GM21723 (cell line): ENCODE measurements around the gene TRIP12.
A peak's percentile ranks its signal among the peaks of the same experiment; 100 is the strongest.
"Not testable (repeated sequence)": the region's sequence is repeated elsewhere in the genome, so short reads cannot be mapped to it uniquely, and the experiment has no call there.

Source experiments
- ATAC-seq: cut with Tn5 transposase; IDR thresholded peaks from one replicate; pipeline ENCODE4 v1.9.1; 2021; ENCODE audit warnings: mild to moderate bottlenecking, moderate library complexity; ENCODE audit not compliant: unreplicated experiment

TRIP12 gene

GRCh38 chr2:229879191-229879950 lies 42.4 kb downstream of the TRIP12 start:
- ATAC-seq, result no peak

- ATAC-seq, result no peak
These were observed 46.3 kb downstream of the TRIP12 start for GRCh38 chr2:229875549-229875948.

DNA sequence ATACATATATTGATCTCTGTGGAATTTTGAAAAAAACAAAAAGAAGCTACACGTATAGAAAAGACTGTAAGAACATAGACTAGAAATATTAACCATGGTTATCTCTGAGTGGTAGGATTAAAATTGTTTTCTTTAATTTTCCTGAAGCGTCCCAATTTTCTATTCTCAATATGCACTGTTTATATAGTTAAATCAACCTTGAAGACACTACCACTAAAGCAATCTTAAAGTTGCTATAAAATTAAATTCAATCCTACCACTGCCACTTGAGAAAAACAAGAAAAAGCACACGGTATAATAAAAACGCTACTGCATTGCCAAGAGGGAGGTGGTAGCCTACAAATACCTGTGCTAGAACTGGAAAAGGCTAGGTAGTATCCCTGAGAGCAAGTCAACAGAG lies 47.2 kb downstream of the TRIP12 start:
- ATAC-seq, result no peak

DNA sequence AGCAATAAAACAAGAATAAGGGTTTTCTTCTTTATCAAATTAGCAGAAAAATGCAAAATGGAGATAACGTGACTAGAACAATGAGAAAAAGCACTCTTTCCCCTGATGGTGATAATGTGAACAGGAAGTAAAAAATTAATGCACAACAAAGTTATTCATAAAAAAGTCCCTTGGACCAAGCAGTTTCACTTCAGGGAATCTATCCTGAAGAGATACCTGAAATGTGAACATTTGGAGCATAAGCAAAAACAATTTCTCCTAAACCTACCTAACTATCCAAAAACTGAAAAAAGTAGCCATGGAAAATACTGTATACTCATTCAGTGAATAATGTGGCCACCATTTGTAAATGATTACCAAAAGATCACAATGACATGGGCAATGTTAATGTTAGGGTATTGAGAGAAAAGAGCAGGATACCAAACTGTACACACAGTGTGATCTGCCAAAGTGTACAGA lies 48.7 kb downstream of the TRIP12 start:
- peak; percentile 73 for ATAC-seq

DNA sequence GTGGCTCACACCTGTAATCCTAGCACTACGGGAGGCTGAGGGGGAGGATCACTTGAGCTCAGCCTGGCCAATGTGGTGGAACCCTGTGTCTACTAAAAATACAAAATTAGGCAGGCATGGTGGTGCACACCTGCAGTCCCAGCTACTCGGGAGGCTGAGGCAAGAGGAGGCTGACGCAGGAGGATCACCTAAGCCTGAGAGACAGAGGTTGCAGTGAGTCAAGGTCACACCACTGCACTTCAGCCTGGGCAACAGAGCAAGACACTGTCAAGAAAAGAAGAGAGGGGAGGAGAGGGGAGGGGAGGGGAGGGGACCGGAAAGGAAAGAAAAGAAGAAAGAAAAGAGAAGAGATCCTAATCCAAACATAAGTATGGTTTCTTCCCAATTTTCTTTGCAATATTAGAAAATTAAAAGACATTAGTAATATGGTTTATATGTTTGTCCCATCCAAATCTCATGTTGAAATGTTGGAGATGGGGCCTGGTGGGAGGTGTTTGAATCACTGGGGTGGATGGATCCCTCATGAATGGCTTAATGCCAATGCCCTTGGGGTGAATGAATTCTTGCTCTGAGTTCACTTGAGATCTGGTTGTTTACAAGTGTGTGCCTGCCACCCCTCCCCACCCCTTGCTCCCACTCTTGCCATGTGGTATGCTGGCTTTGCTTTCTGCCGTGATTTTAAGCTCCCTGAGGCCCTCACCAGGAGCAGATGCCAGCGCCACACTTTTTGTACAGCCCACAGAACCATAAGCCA lies 50.7 kb downstream of the TRIP12 start:
- no peak for ATAC-seq

DNA sequence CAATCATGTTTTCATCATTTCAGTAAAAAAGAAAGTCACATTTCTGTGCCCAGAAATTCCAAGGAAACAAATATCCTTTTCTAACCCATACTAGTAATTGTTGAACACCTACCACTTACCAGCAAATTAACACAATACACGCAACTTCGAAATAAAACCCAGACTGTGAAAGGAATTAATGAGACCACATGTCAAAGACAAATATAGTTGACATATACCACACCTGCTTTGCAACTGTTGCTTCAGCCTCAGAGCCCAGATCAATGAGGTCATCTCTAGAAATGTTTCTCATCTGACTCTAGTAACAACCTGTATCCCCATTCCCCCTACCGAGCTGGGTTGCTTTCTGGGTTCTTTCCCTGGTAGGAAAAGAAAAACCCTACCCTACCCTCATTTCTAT lies 52.6 kb downstream of the TRIP12 start:
- no peak for ATAC-seq

GRCh38 chr2:229868794-229869193 lies 53.0 kb downstream of the TRIP12 start:
- no peak for ATAC-seq

DNA sequence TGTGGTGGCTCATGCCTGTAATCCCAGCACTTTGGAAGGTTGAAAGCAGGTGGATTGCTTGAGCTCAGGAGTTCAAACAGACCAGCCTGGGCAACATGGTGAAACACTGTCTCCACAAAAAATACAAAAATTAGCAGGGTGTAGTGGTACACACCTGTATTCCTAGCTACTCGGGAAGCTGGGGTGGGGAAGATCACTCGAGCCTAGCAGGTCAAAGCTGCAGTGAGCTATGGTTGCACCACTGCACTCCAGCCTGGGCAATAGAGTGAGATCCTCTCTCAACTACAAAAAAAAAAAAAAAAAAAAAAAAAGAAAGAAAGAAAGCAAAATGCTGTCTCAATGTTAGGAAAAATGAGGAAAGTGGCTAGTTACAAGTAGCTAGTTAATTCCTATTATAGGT lies 56.8 kb downstream of the TRIP12 start:
- ATAC-seq, result no peak

DNA sequence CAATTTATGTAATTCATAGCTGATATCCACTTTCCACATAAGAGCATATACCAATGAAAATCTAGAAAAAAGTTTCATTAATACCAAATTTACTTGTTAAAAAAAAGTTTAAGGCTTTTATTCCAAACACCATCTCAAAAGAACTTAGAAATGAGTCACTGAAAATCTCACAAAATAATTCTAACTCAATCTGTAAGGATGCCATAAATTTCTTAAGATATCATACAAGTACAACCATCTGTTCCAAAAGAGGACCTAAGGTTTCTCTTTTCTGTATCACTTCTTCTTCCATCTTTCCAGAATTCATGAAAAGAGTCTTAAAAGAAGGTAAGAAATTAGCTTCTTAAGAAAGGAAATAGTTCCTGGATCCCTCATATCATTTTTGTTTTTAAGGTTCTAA lies 60.4 kb downstream of the TRIP12 start:
- ATAC-seq, result no peak

DNA sequence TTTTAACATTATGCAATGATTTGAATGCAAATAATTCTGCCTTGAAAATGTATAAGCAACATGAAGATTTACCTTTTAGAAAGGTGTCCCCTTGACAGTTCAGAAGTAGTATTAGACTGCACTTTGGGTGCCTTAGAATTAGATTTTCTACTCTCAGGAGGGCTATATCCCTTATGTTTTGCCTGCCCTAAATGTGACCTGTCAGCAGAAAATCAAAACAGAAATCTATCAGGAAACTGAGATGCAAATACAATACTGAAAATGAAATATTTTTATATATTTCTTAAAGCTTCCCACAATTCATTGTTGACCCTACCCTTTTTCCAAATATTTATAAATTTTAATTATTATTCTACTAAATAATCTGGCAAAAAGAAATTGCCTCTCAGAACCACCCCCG lies 61.5 kb downstream of the TRIP12 start:
- ATAC-seq, result no peak

- ATAC-seq, result no peak
These were observed 63.5 kb downstream of the TRIP12 start for GRCh38 chr2:229858351-229858750.

- no peak for ATAC-seq
These were observed 64.2 kb downstream of the TRIP12 start for GRCh38 chr2:229857634-229858033.

GRCh38 chr2:229856413-229856812 lies 65.4 kb downstream of the TRIP12 start:
- ATAC-seq, result peak; percentile 92

DNA sequence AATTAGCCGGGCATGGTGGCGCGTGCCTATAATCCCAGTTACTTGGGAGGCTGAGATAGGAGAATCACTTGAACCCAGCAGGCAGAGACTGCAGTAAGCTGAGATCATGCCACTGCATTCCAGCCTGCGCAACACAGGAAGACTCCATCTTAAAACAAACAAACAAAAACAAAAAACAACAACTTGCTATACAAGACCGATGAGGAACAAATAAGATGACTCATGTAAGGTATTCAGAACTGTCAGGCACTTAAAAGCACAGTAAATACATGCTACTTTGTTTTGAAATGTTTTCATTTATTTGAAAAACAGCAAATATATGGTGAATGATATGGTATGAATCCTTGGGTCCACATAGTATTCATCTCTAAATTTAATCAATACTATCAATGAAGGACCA lies 66.7 kb downstream of the TRIP12 start:
- ATAC-seq, result no peak

GRCh38 chr2:229852565-229852964 lies 69.2 kb downstream of the TRIP12 start:
- ATAC-seq, result peak; percentile 69

DNA sequence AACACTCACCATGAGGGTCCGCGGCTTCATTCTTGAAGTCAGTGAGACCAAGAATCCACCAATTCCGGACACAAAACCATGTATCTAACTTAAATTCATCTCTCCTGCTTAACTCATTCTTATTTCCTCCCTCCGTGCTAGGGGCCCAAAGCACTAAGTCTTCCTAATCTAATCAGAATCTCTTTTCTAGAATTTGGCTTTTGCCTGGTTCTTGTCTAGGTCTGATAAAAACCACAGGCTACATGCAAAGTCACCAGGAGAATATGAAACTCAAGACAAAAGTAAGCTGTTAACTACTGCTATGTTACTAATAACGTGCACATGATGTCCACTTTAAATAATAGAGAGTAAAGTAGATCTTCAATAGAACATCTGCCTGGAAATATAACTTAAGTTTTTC lies 69.9 kb downstream of the TRIP12 start:
- ATAC-seq, result no peak

GRCh38 chr2:229850355-229851275 lies 71.2 kb downstream of the TRIP12 start:
- ATAC-seq, result not testable (repeated sequence)

GRCh38 chr2:229849073-229849472 lies 72.7 kb downstream of the TRIP12 start:
- ATAC-seq, result no peak

GRCh38 chr2:229843613-229844012 lies 78.2 kb downstream of the TRIP12 start:
- no peak for ATAC-seq

DNA sequence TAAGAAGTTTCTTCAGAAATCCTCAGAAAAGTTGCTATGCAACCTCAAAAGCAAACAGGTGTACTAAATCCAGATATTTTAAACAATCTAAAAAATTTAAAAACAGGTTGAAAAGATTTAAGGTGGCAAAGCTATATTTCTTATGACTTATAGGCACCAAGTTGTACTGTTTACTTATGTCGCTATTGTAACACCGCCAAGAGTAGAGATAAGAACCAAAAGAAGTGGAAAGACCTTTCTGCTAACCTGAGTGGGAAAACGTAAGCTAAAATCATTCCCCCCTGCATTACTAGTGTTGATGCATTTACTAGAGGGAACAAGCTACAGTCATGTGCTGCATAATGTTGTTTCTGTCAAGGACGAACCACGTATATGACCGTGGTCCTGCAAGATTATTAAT lies 83.1 kb downstream of the TRIP12 start:
- no peak for ATAC-seq

GRCh38 chr2:229836847-229837246 lies 85.0 kb downstream of the TRIP12 start:
- ATAC-seq, result no peak
